HFFc6 (cell line): Measurements from ENCODE around the gene TFB2M. TPM values are rescaled to one million over a fixed set of nuclear protein-coding genes. Genes with fewer than 3 reads are reported as not detected.

Experiments used
- DNase-seq: peaks from one replicate; pipeline ENCODE4 v3.0.0-alpha.2; 2018
- H3K27ac Mint-ChIP-seq: 2 replicates; pipeline ENCODE4 v1.8.0; 2020; ENCODE audit warnings: mild to moderate bottlenecking, mixed read lengths
- H3K27me3 Mint-ChIP-seq: 2 replicates; pipeline ENCODE4 v1.8.0; 2021; ENCODE audit warnings: mild to moderate bottlenecking, moderate library complexity, mixed read lengths; ENCODE audit not compliant: insufficient read depth
- H3K36me3 Mint-ChIP-seq: 2 replicates; pipeline ENCODE4 v1.8.0; 2021; ENCODE audit warnings: low read depth, mixed read lengths
- H3K4me1 Mint-ChIP-seq: 2 replicates; pipeline ENCODE4 v1.8.0; 2020; ENCODE audit warnings: low read depth, mixed read lengths
- H3K4me3 Mint-ChIP-seq: 2 replicates; pipeline ENCODE4 v1.8.0; 2020; ENCODE audit warnings: mild to moderate bottlenecking, moderate library complexity, mixed read lengths
- H3K9me3 Mint-ChIP-seq: 2 replicates; pipeline ENCODE4 v1.8.0; 2020; ENCODE audit warnings: mild to moderate bottlenecking, mixed read lengths
- CTCF ChIP-seq: fragments of 200-600 bp; sonication (generic); IDR thresholded peaks from 2 replicates; pipeline ENCODE4 v1.5.0; 2021; ENCODE audit warnings: antibody characterized with exemption, mild to moderate bottlenecking
- total RNA-seq, 6 experiments: library from RNA; stranded (reverse); fragmentation: NEBNext Ultra II Directional; extraction: Animal tissue kit (Norgen Biotek cat#: 25700); gene quantifications; 2 replicates in 1 of 6; 3 replicates in 5 of 6; pipeline ENCODE4 v1.2.3, GENCODE V29; 2021

The TFB2M gene
- total RNA-seq, 6 experiments from 2014 or later = 21.2 to 25.0 (median 23.0) TPM

GRCh38 chr1:246512230-246512629 lies 53.8 kb downstream of the TFB2M start:
- peaks cover 35% of the 10 kb centered on the region for H3K9me3 Mint-ChIP-seq
- H3K27me3 Mint-ChIP-seq = no peaks in the 10 kb centered on the region; the same call in 1 of the 2 replicates
- H3K4me3 Mint-ChIP-seq = no peak overlapping the region
- H3K4me1 Mint-ChIP-seq = peaks cover 7% of the 10 kb centered on the region
- DNase-seq = no peak
- no peak for TF ChIP-seq CTCF
- H3K36me3 Mint-ChIP-seq = peaks cover 25% of the 10 kb centered on the region
- H3K27ac Mint-ChIP-seq = no peak overlapping the region

GRCh38 chr1:246511203-246511602 lies 54.9 kb downstream of the TFB2M start:
- H3K36me3 Mint-ChIP-seq = peaks cover 17% of the 10 kb centered on the region
- peaks cover 29% of the 10 kb centered on the region for H3K9me3 Mint-ChIP-seq
- peaks cover 13% of the 10 kb centered on the region for H3K4me1 Mint-ChIP-seq
- no peak for DNase-seq
- TF ChIP-seq CTCF = no peak
- H3K4me3 Mint-ChIP-seq = no peak overlapping the region
- H3K27ac Mint-ChIP-seq = no peak overlapping the region
- H3K27me3 Mint-ChIP-seq = peaks cover 2% of the 10 kb centered on the region; the same call in 1 of the 2 replicates

- Mint-ChIP-seq H3K4me3 (no peak overlapping the region), H3K27ac (no peak overlapping the region), H3K4me1 (peaks cover 22% of the 10 kb centered on the region), H3K36me3 (peaks cover 12% of the 10 kb centered on the region; the same call in 1 of the 2 replicates), H3K27me3 (peaks cover 2% of the 10 kb centered on the region; the same call in 1 of the 2 replicates), H3K9me3 (peaks cover 21% of the 10 kb centered on the region)
- no peak for DNase-seq
- no peak for TF ChIP-seq CTCF
These were observed 55.7 kb downstream of the TFB2M start for GRCh38 chr1:246510147-246511030.

- no peak overlapping the region for H3K4me3 Mint-ChIP-seq
- H3K27me3 Mint-ChIP-seq = peaks cover 2% of the 10 kb centered on the region; the same call in 1 of the 2 replicates
- H3K9me3 Mint-ChIP-seq = peaks cover 8% of the 10 kb centered on the region
- peaks cover 32% of the 10 kb centered on the region for H3K4me1 Mint-ChIP-seq
- H3K36me3 Mint-ChIP-seq = no peaks in the 10 kb centered on the region
- TF ChIP-seq CTCF = no peak; the same call in 1 of the 2 replicates
- no peak for DNase-seq
- H3K27ac Mint-ChIP-seq = no peak overlapping the region
These were observed 57.0 kb downstream of the TFB2M start for GRCh38 chr1:246508897-246509688.

GRCh38 chr1:246506674-246507481 lies 59.2 kb downstream of the TFB2M start, which contains the start of gene SMYD3:
Gene SMYD3, minus strand, starts transcription at chr1:246507279.
- H3K9me3 Mint-ChIP-seq = no peaks in the 10 kb centered on the region
- H3K27me3 Mint-ChIP-seq = peaks cover 2% of the 10 kb centered on the region; the same call in 1 of the 2 replicates
- TF ChIP-seq CTCF = no peak; the same call in none of the 2 replicates
- H3K27ac Mint-ChIP-seq = peak within 1 kb of the TSS; percentile 58
- H3K4me1 Mint-ChIP-seq = peaks cover 51% of the 10 kb centered on the region
- H3K4me3 Mint-ChIP-seq = peak within 1 kb of the TSS; percentile 93
- H3K36me3 Mint-ChIP-seq = peaks cover 16% of the 10 kb centered on the region
- peak; percentile 59 for DNase-seq
